Measurements from ENCODE around the gene C1orf232. TPM values are rescaled to one million over a fixed set of nuclear protein-coding genes. Genes with fewer than 3 reads are reported as not detected.

C1orf232 gene
- total and polyA plus RNA-seq, 2 of the 4 experiments (the other 2 are of a cell fraction), result not detected

GRCh38 chr1:26156285-26157038, 12.3 kb downstream of the C1orf232 start:
- no peaks in the 10 kb centered on the region for H4K20me1 ChIP-seq (ENCODE audit: insufficient read depth, low read length)
- H2AK9ac ChIP-seq (replicated peaks; ENCODE audit: low read depth, low read length, poor library complexity), result no peak overlapping the region
- no peak overlapping the region for H2AFZ ChIP-seq (replicated peaks; ENCODE audit: low read length, poor library complexity)
- no peak overlapping the region for H3K14ac ChIP-seq (replicated peaks; ENCODE audit: low read depth, low read length)
- intact Hi-C loops (cut with micrococcal nuclease), result no loop called here
- no peaks in the 10 kb centered on the region for H3K79me1 ChIP-seq (ENCODE audit: low read depth in 1 of 2, low read length in 2 of 2)
- no peak overlapping the region for H3K9ac ChIP-seq (ENCODE audit: low read depth, low read length)
- no peak for TF ChIP-seq USF2 (IDR thresholded peaks at IDR 0.05; ENCODE audit: low read depth, low read length)
- TF ChIP-seq CEBPB (IDR thresholded peaks at IDR 0.05; ENCODE audit: low read depth, low read length), result no peak
- no peak for TF ChIP-seq CHD1 (IDR thresholded peaks at IDR 0.05; ENCODE audit: low read depth, low read length)
- no peak for TF ChIP-seq MXI1 (IDR thresholded peaks at IDR 0.05; ENCODE audit: borderline replicate concordance, low read depth, low read length)
- no peak for TF ChIP-seq FOS (IDR thresholded peaks at IDR 0.05; ENCODE audit: low read depth, low read length)
- TF ChIP-seq BHLHE40 (IDR thresholded peaks at IDR 0.05; ENCODE audit: low read depth, low read length), result no peak
- TF ChIP-seq RFX5 (IDR thresholded peaks at IDR 0.05; ENCODE audit: low read depth, low read length), result no peak
- no peak for TF ChIP-seq POLR2A (IDR thresholded peaks at IDR 0.05; ENCODE audit: low read depth, low read length)
- no peak for TF ChIP-seq MAFK (IDR thresholded peaks at IDR 0.05; ENCODE audit: low read depth, low read length)
- no peak for TF ChIP-seq ELK1 (IDR thresholded peaks at IDR 0.05; ENCODE audit: borderline replicate concordance, low read depth, low read length)
- no peak for TF ChIP-seq CTCF (conservative IDR thresholded peaks at IDR 0.05; ENCODE audit: low read depth, low read length)
- TF ChIP-seq RCOR1 (IDR thresholded peaks at IDR 0.05; ENCODE audit: insufficient replicate concordance, low read length), result no peak
- no peak for TF ChIP-seq MAZ (IDR thresholded peaks at IDR 0.05; ENCODE audit: borderline replicate concordance, low read depth, low read length)
- no peak for TF ChIP-seq RAD21 (IDR thresholded peaks at IDR 0.05; ENCODE audit: low read length)
- no peak for TF ChIP-seq SMC3 (IDR thresholded peaks at IDR 0.05; ENCODE audit: low read depth, low read length)
- no peak overlapping the region; the same call in 1 of the 2 replicates for H3K23ac ChIP-seq (ENCODE audit: low read depth, low read length)
- no peak overlapping the region for H2BK5ac ChIP-seq (ENCODE audit: low read depth, low read length, poor library complexity, severe bottlenecking)
- no peak overlapping the region for H2BK15ac ChIP-seq (ENCODE audit: low read depth, low read length)
- peaks cover 3% of the 10 kb centered on the region for H3K4me1 ChIP-seq (ENCODE audit: control insufficient read depth, insufficient read depth, low read length)
- no peak overlapping the region for H4K91ac ChIP-seq (ENCODE audit: insufficient read depth, low read depth, low read length)
- H4K5ac ChIP-seq (ENCODE audit: low read depth, low read length), result no peak overlapping the region
- H3K36me3 ChIP-seq (ENCODE audit: control insufficient read depth, insufficient read depth, low read length), result no peaks in the 10 kb centered on the region
- no peak overlapping the region for H2BK20ac ChIP-seq (ENCODE audit: low read depth, low read length)
- no TSS peak for BruUV-seq (replicated peaks)
- ATAC-seq (ENCODE audit: low read depth), result no peak
- no peak overlapping the region for H3K18ac ChIP-seq (ENCODE audit: low read depth, low read length)
- ChIA-PET CTCF (interaction anchor here (1.9 kb wide), 1 partner anchor 13 kb away, joined by 6 read pairs; the partner anchor contains the start of gene ZNF593), POLR2A (ENCODE audit: unreplicated experiment) (no interaction called here)
- H3K4me2 ChIP-seq (ENCODE audit: low read depth, low read length), result no peak overlapping the region
- no peak for DNase-seq
- dilution Hi-C loops (cut with HindIII; ENCODE audit: low sequenced_read_pairs, unreplicated experiment), result no loop called here
- in situ Hi-C loops (cut with MboI; ENCODE audit: low sequenced_read_pairs), result no loop called here
- H3K4me3 ChIP-seq (ENCODE audit: insufficient read depth, low read depth, low read length), result no peak overlapping the region
- WGBS, 2 experiments (ENCODE audit: extremely low coverage in 2 of 2, insufficient read length in 1 of 2), result 51% methylated on average over 5 of the region's 12 CpGs; no CpG with 5 or more reads in 1 of the 2 experiments
- no peaks in the 10 kb centered on the region for H3K9me3 ChIP-seq (ENCODE audit: control insufficient read depth, insufficient read depth, low read length)
- H3K56ac ChIP-seq (ENCODE audit: extremely low read depth, insufficient read depth, low read length), result no peak overlapping the region; the same call in 1 of the 2 replicates
- H3K4ac ChIP-seq (ENCODE audit: low read depth, low read length), result no peak overlapping the region
- H3K27ac ChIP-seq (ENCODE audit: insufficient read depth, low read length), result no peak overlapping the region
- no peak overlapping the region for H2AK5ac ChIP-seq (ENCODE audit: low read depth, low read length)
- H3K9me1 ChIP-seq (ENCODE audit: insufficient read depth, low read length), result no peaks in the 10 kb centered on the region
- H3K27me3 ChIP-seq (ENCODE audit: control insufficient read depth, insufficient read depth, low read length), result peaks cover 51% of the 10 kb centered on the region
- H2BK120ac ChIP-seq (ENCODE audit: low read depth, low read length), result no peak overlapping the region
- H4K8ac ChIP-seq (ENCODE audit: low read depth in 2 of 2, low read length in 2 of 2), result no peak overlapping the region

Data from IMR-90 (cell line).